IMR-90 (cell line): Measurements from ENCODE around the gene ZNF385C. TPM values are rescaled to one million over a fixed set of nuclear protein-coding genes. Genes with fewer than 3 reads are reported as not detected.
A peak's percentile ranks its signal among the peaks of the same experiment; 100 is the strongest.

Source experiments
- ATAC-seq: fragments of 200-7000 bp; cut with Tn5 transposase; 2 replicates; pipeline ENCODE4 v1.9.1; 2020; ENCODE audit warnings: low read depth, mild to moderate bottlenecking, moderate library complexity
- BruUV-seq: library from RNA; stranded (reverse); fragments of 400-500 nt; replicated peaks from 2 replicates; lab custom pipeline; 2021; lab: Mats Ljungman, UMichigan
- CTCF ChIA-PET: fragments of 300-600 bp; formaldehyde crosslinking; extraction: SDS; loops from one replicate; lab custom pipeline; 2021; ENCODE audit warnings: antibody characterized with exemption; lab: Yijun Ruan, JAX
- POLR2A ChIA-PET: fragments of 300-600 bp; sonication (Branson Sonifier 250); formaldehyde crosslinking; loops from one replicate; lab custom pipeline; 2022; ENCODE audit warnings: antibody characterized with exemption; ENCODE audit not compliant: unreplicated experiment; lab: Charles Lee
- DNase-seq: peaks from one replicate; pipeline ENCODE4 v3.0.0; 2013
- H2AFZ ChIP-seq: replicated peaks from 2 replicates; pipeline ENCODE3; 2013; ENCODE audit warnings: low read length, mild to moderate bottlenecking; ENCODE audit not compliant: poor library complexity
- H2AK5ac ChIP-seq: 2 replicates; pipeline ENCODE4 v1.6.1; 2013; ENCODE audit warnings: low read depth, low read length, inconsistent platforms
- H2AK9ac ChIP-seq: replicated peaks from 2 replicates; pipeline ENCODE3; 2013; ENCODE audit warnings: mild to moderate bottlenecking, low read depth, low read length, moderate library complexity; ENCODE audit not compliant: poor library complexity
- H2BK120ac ChIP-seq: 2 replicates; pipeline ENCODE4 v1.6.1; 2013; ENCODE audit warnings: low read depth, low read length, inconsistent platforms
- H2BK15ac ChIP-seq: 3 replicates; pipeline ENCODE4 v1.6.1; 2013; ENCODE audit warnings: low read depth, low read length, inconsistent platforms
- H2BK20ac ChIP-seq: 2 replicates; pipeline ENCODE4 v1.6.1; 2013; ENCODE audit warnings: low read depth, mild to moderate bottlenecking, inconsistent platforms, low read length, moderate library complexity
- H2BK5ac ChIP-seq: 2 replicates; pipeline ENCODE4 v1.6.1; 2013; ENCODE audit warnings: mild to moderate bottlenecking, low read depth, low read length, inconsistent platforms; ENCODE audit not compliant: poor library complexity, severe bottlenecking
- H3K14ac ChIP-seq: replicated peaks from 2 replicates; pipeline ENCODE4 v1.6.1; 2013; ENCODE audit warnings: low read depth, low read length, inconsistent platforms
- H3K18ac ChIP-seq: 2 replicates; pipeline ENCODE4 v1.6.1; 2013; ENCODE audit warnings: low read depth, low read length, control low read depth
- H3K23ac ChIP-seq: 2 replicates; pipeline ENCODE4 v1.6.1; 2013; ENCODE audit warnings: low read depth, low read length, inconsistent platforms
- H3K27ac ChIP-seq: 2 replicates; pipeline ENCODE4 v1.5.1; 2013; ENCODE audit warnings: mild to moderate bottlenecking, control low read depth, low read length; ENCODE audit not compliant: insufficient read depth
- H3K27me3 ChIP-seq: 2 replicates; pipeline ENCODE4 v1.6.1; 2013; ENCODE audit warnings: low read length; ENCODE audit not compliant: control insufficient read depth, insufficient read depth
- H3K36me3 ChIP-seq: 2 replicates; pipeline ENCODE4 v1.6.1; 2013; ENCODE audit warnings: low read length, mixed read lengths; ENCODE audit not compliant: control insufficient read depth, insufficient read depth
- H3K4ac ChIP-seq: 2 replicates; pipeline ENCODE4 v1.6.1; 2013; ENCODE audit warnings: low read depth, low read length, inconsistent platforms
- H3K4me1 ChIP-seq: 2 replicates; pipeline ENCODE4 v1.6.1; 2013; ENCODE audit warnings: low read length, mixed read lengths; ENCODE audit not compliant: control insufficient read depth, insufficient read depth
- H3K4me2 ChIP-seq: 2 replicates; pipeline ENCODE4 v1.6.1; 2013; ENCODE audit warnings: low read depth, mild to moderate bottlenecking, control low read depth, low read length, moderate library complexity
- H3K4me3 ChIP-seq: 2 replicates; pipeline ENCODE4 v1.5.1; 2013; ENCODE audit warnings: low read depth, mild to moderate bottlenecking, control low read depth, low read length, moderate library complexity; ENCODE audit not compliant: insufficient read depth
- H3K56ac ChIP-seq: 2 replicates; pipeline ENCODE4 v1.6.1; 2013; ENCODE audit warnings: low read length, inconsistent platforms; ENCODE audit not compliant: insufficient read depth; ENCODE audit errors: extremely low read depth
- H3K79me1 ChIP-seq, 2 experiments: 2 replicates each; pipeline ENCODE4 v1.6.1; 2013; ENCODE audit warnings: low read length in 2 of 2, inconsistent platforms in 1 of 2, low read depth in 1 of 2
- H3K9ac ChIP-seq: 2 replicates; pipeline ENCODE4 v1.6.1; 2013; ENCODE audit warnings: low read depth, low read length, control low read depth
- H3K9me1 ChIP-seq: 2 replicates; pipeline ENCODE4 v1.6.1; 2013; ENCODE audit warnings: low read length, inconsistent platforms; ENCODE audit not compliant: insufficient read depth
- H3K9me3 ChIP-seq: 2 replicates; pipeline ENCODE4 v1.6.1; 2013; ENCODE audit warnings: low read length; ENCODE audit not compliant: control insufficient read depth, insufficient read depth
- H4K20me1 ChIP-seq: 2 replicates; pipeline ENCODE4 v1.6.1; 2013; ENCODE audit warnings: low read length, inconsistent platforms; ENCODE audit not compliant: insufficient read depth
- H4K5ac ChIP-seq: 2 replicates; pipeline ENCODE4 v1.6.1; 2013; ENCODE audit warnings: mild to moderate bottlenecking, low read depth, low read length, control low read depth
- H4K8ac ChIP-seq, 2 experiments: 2 replicates each; pipeline ENCODE4 v1.6.1; 2013; ENCODE audit warnings: low read depth in 2 of 2, low read length in 2 of 2, control low read depth in 1 of 2, inconsistent platforms in 1 of 2
- H4K91ac ChIP-seq: 2 replicates; pipeline ENCODE4 v1.6.1; 2013; ENCODE audit warnings: low read depth, low read length, inconsistent platforms; ENCODE audit not compliant: insufficient read depth
- BHLHE40 ChIP-seq: fragments of 150-350 bp; IDR thresholded peaks from 2 replicates; pipeline ENCODE4 v1.6.1; 2016; ENCODE audit warnings: mild to moderate bottlenecking, low read depth, low read length
- CTCF ChIP-seq: conservative IDR thresholded peaks from 2 replicates; pipeline ENCODE4 v1.5.1; 2012; ENCODE audit warnings: mild to moderate bottlenecking, low read depth, low read length, improper control_type of control experiment
- MAFK ChIP-seq: IDR thresholded peaks from 2 replicates; pipeline ENCODE4 v1.6.1; 2012; ENCODE audit warnings: low read depth, low read length, improper control_type of control experiment
- MAZ ChIP-seq: IDR thresholded peaks from 2 replicates; pipeline ENCODE4 v1.6.1; 2012; ENCODE audit warnings: low read depth, mild to moderate bottlenecking, low read length, improper control_type of control experiment, moderate library complexity, borderline replicate concordance
- POLR2A ChIP-seq: IDR thresholded peaks from 2 replicates; pipeline ENCODE4 v1.6.1; 2012; ENCODE audit warnings: mild to moderate bottlenecking, low read depth, low read length
- USF2 ChIP-seq: fragments of 150-350 bp; IDR thresholded peaks from 2 replicates; pipeline ENCODE4 v1.6.1; 2017; ENCODE audit warnings: mild to moderate bottlenecking, antibody characterized with exemption, low read length, low read depth
- WGBS, 2 experiments: methylation state at CpG; one replicate each; pipeline versions ENCODE4 v1.1.5 to v1.1.7; 2013; ENCODE audit warnings: missing lambda C conversion rate in 2 of 2; ENCODE audit not compliant: insufficient read length in 1 of 2; ENCODE audit errors: extremely low coverage in 2 of 2; 5-methylcytosine and 5-hydroxymethylcytosine counted together
- dilution Hi-C: fragments of 300-500 bp; cut with HindIII; formaldehyde crosslinking; loops from one replicate; pipeline ENCODE4 v1.14.3; 2018; ENCODE audit warnings: low sequenced_read_pairs; ENCODE audit not compliant: unreplicated experiment
- in situ Hi-C: fragments of 300-500 bp; cut with MboI; formaldehyde crosslinking; loops from 3 replicates; pipeline ENCODE4 v1.14.3; 2019; ENCODE audit warnings: low sequenced_read_pairs, inconsistent platforms, mixed read lengths
- intact Hi-C: fragments of 100-400 bp; cut with micrococcal nuclease; formaldehyde crosslinking; loops from 2 replicates; pipeline ENCODE4 v1.10.0; 2022
- polyA plus RNA-seq, 3 experiments: library from polyadenylated mRNA; depleted of rRNA; stranded (reverse); fragments of >200 nt; gene quantifications; 2 replicates each; pipeline ENCODE4 v1.2.3, GENCODE V29; 2012; ENCODE audit warnings: low replicate concordance in 1 of 3
- total RNA-seq: library from RNA; depleted of rRNA; stranded (reverse); fragments of >200 nt; gene quantifications from 2 replicates; pipeline ENCODE4 v1.2.3, GENCODE V29; 2012

The ZNF385C gene
- total and polyA plus RNA-seq, 2 of the 4 experiments (the other 2 are of a cell fraction): not detected

- TF ChIP-seq CTCF: no peak
Observed at GRCh38 chr17:42018339-42018738, 79.9 kb downstream of the ZNF385C start (continued).

- peak overlapping the region; percentile 82 for H3K56ac ChIP-seq
- H2AFZ ChIP-seq: peak overlapping the region; percentile 97
- H3K4me3 ChIP-seq: peak overlapping the region; percentile 65
- ATAC-seq (no peak; the same call in 1 of the 2 replicates), DNase-seq (no peak)
- peak overlapping the region; percentile 96 for H3K4ac ChIP-seq
- dilution Hi-C loops (no loop called here), in situ Hi-C loops (no loop called here), intact Hi-C loops (loop anchor here (2.0 kb wide), 1 partner anchor 15 kb away; no protein-coding TSS in a partner anchor)
- H3K18ac ChIP-seq: peak overlapping the region; percentile 3
- peak overlapping the region; percentile 83; the same call in 2 of the 3 replicates for H2BK15ac ChIP-seq
- peak; percentile 18; the same call in 1 of the 2 replicates for TF ChIP-seq MAFK
- no peak for TF ChIP-seq POLR2A
- no peak for TF ChIP-seq BHLHE40
- no peak for TF ChIP-seq MAZ
- TF ChIP-seq USF2: no peak
- peaks cover 17% of the 10 kb centered on the region for H4K20me1 ChIP-seq
- H4K5ac ChIP-seq: peak overlapping the region; percentile 96
- peak overlapping the region; percentile 91 for H4K91ac ChIP-seq
- H2AK9ac ChIP-seq: peak overlapping the region; percentile 98
- peak overlapping the region; percentile 80 for H3K9ac ChIP-seq
- POLR2A ChIA-PET: interaction anchor here (0.5 to 1.1 kb wide), 5 partner anchors 15 to 205 kb away, joined by 4 to 7 read pairs (median 5); partner anchors contain the start of genes CNP and FKBP10
- H3K36me3 ChIP-seq: peaks cover 5% of the 10 kb centered on the region
- H2BK20ac ChIP-seq: no peak overlapping the region
- H3K79me1 ChIP-seq: peaks cover 12 to 54% of the 10 kb centered on the region in 2 experiments
- peak overlapping the region; percentile 96 for H3K4me2 ChIP-seq
- H3K14ac ChIP-seq: peak overlapping the region; percentile 98
- H3K4me1 ChIP-seq: peaks cover 3% of the 10 kb centered on the region; the same call in 1 of the 2 replicates
- peak overlapping the region; percentile 96 for H3K23ac ChIP-seq
- H2AK5ac ChIP-seq: peak overlapping the region; percentile 96
- WGBS, 2 experiments: 1% methylated on average over 8 of the region's 11 CpGs; no CpG with 5 or more reads in 1 of the 2 experiments
- BruUV-seq: no TSS peak
- H3K27me3 ChIP-seq: no peaks in the 10 kb centered on the region
- H2BK120ac ChIP-seq: peak overlapping the region; percentile 60
- H2BK5ac ChIP-seq: peak overlapping the region; percentile 68
- peak overlapping the region; percentile 77 for H3K27ac ChIP-seq
- CTCF ChIA-PET: interaction anchor here (1.0 kb wide), 1 partner anchor 13 kb away, joined by 3 read pairs; no protein-coding TSS in a partner anchor
- peak overlapping the region; percentile 96 to 100 for H4K8ac ChIP-seq
- H3K9me3 ChIP-seq: no peaks in the 10 kb centered on the region
- H3K9me1 ChIP-seq: peaks cover 8% of the 10 kb centered on the region
Observed at GRCh38 chr17:42017866-42018200, 80.4 kb downstream of the ZNF385C start.
